Prostate gland (tissue), 2 donors: Measurements from ENCODE around the gene PRDM11. TPM values are rescaled to one million over a fixed set of nuclear protein-coding genes. Genes with fewer than 3 reads are reported as not detected.

ENCODE experiments used
- DNase-seq: peaks from one replicate; pipeline ENCODE4 v3.0.0-alpha.2; 2019; ENCODE audit warnings: low spot score
- H3K27ac ChIP-seq, 2 donors: fragments of 200-600 bp; sonication (generic); 2 replicates each; pipeline ENCODE4 v1.5.1; 2017 to 2019
- H3K27me3 ChIP-seq: fragments of 200-600 bp; sonication (generic); replicated peaks from 2 replicates; pipeline ENCODE4 v1.5.1; 2019; ENCODE audit not compliant: insufficient read depth
- H3K36me3 ChIP-seq, 2 donors: fragments of 200-600 bp; sonication (generic); 1 replicate in 1 of 2; 2 replicates in 1 of 2; pipeline versions ENCODE4 v1.5.1 to v1.8.1; 2017 to 2019
- H3K4me1 ChIP-seq: fragments of 200-600 bp; sonication (generic); replicated peaks from 2 replicates; pipeline ENCODE4 v1.5.1; 2019
- H3K4me3 ChIP-seq, 2 donors: fragments of 200-600 bp; sonication (generic); 2 replicates each; pipeline ENCODE4 v1.5.1; 2017 to 2019
- H3K9me3 ChIP-seq: fragments of 200-600 bp; sonication (generic); 2 replicates; pipeline ENCODE4 v1.5.1; 2017
- CTCF ChIP-seq, 4 experiments: fragments of 200-600 bp in 2 of 4; fragments of 450-650 bp in 2 of 4; sonication (generic) in 2 of 4; IDR thresholded peaks; 1 replicate in 3 of 4; 2 replicates in 1 of 4; pipeline ENCODE4 v1.5.1; 2016 to 2019; ENCODE audit warnings: antibody characterized with exemption in 4 of 4, mild to moderate bottlenecking in 2 of 4, moderate library complexity in 2 of 4
- POLR2A ChIP-seq: fragments of 450-650 bp; IDR thresholded peaks from one replicate; pipeline ENCODE4 v1.6.1; 2016; ENCODE audit warnings: antibody characterized with exemption, mild to moderate bottlenecking
- POLR2AphosphoS5 ChIP-seq: sonication (generic); formaldehyde crosslinking; IDR thresholded peaks from one replicate; pipeline ENCODE4 v1.6.1; 2017; ENCODE audit warnings: antibody characterized with exemption
- WGBS: methylation state at CpG from one replicate; pipeline ENCODE4 v1.1.5; 2018; 5-methylcytosine and 5-hydroxymethylcytosine counted together
- intact Hi-C: fragments of 100-400 bp; cut with DNase I; formaldehyde crosslinking; loops from one replicate; pipeline ENCODE4 v1.14.2; 2022
- total RNA-seq, 2 donors: library from RNA; depleted of rRNA; stranded (reverse); fragments of >200 nt; gene quantifications; one replicate each; pipeline ENCODE4 v1.1.0, GENCODE V29; 2016

The PRDM11 gene
- total RNA-seq, 2 donors from 2014 or later = 13.1 to 15.3 TPM

- TF ChIP-seq POLR2A (no peak), CTCF (IDR thresholded peaks at IDR 0.05) (no peak), POLR2AphosphoS5 (no peak)
- Histone ChIP-seq H3K27me3 (no peaks in the 10 kb centered on the region), H3K4me1 (no peaks in the 10 kb centered on the region), H3K4me3 (no peak overlapping the region), H3K27ac (no peak overlapping the region), H3K36me3 (no peaks in the 10 kb centered on the region), H3K9me3 (no peaks in the 10 kb centered on the region)
- WGBS = 70% methylated on average over 3 of the region's 3 CpGs
- intact Hi-C loops = loop anchor here (5.0 to 10.0 kb wide), 2 partner anchors 49 to 124 kb away; partner anchors contain the start of gene SYT13
- DNase-seq = no peak
Observed at GRCh38 chr11:45238724-45239123, 92.3 kb downstream of the PRDM11 start.

- Histone ChIP-seq H3K9me3 (no peaks in the 10 kb centered on the region), H3K27ac (no peak overlapping the region), H3K4me3 (no peak overlapping the region), H3K27me3 (no peaks in the 10 kb centered on the region), H3K36me3 (no peaks in the 10 kb centered on the region), H3K4me1 (no peaks in the 10 kb centered on the region)
- TF ChIP-seq POLR2A = no peak
- TF ChIP-seq POLR2AphosphoS5 = no peak
- TF ChIP-seq CTCF (IDR thresholded peaks at IDR 0.05) = no peak
- intact Hi-C loops = loop anchor here (5.0 to 10.0 kb wide), 2 partner anchors 48 to 125 kb away; partner anchors contain the start of gene SYT13
- WGBS = 95% methylated on average over 1 of the region's 1 CpG
- no peak for DNase-seq
Observed at GRCh38 chr11:45239733-45240132, 93.3 kb downstream of the PRDM11 start.

GRCh38 chr11:45243967-45244366 lies 97.5 kb downstream of the PRDM11 start:
- no peaks in the 10 kb centered on the region for H3K9me3 ChIP-seq
- no peak for DNase-seq
- WGBS = 80% methylated on average over 11 of the region's 12 CpGs
- H3K27ac ChIP-seq = no peak overlapping the region
- H3K4me3 ChIP-seq = no peak overlapping the region
- H3K27me3 ChIP-seq = no peaks in the 10 kb centered on the region
- H3K36me3 ChIP-seq = no peaks in the 10 kb centered on the region
- TF ChIP-seq CTCF (IDR thresholded peaks at IDR 0.05) = no peak
- TF ChIP-seq POLR2AphosphoS5 = no peak
- TF ChIP-seq POLR2A = no peak
- intact Hi-C loops = no loop called here
- no peaks in the 10 kb centered on the region for H3K4me1 ChIP-seq

- no peaks in the 10 kb centered on the region for H3K4me1 ChIP-seq
- intact Hi-C loops = no loop called here
- no peak overlapping the region for H3K4me3 ChIP-seq
- no peaks in the 10 kb centered on the region for H3K36me3 ChIP-seq
- no peaks in the 10 kb centered on the region for H3K9me3 ChIP-seq
- no peaks in the 10 kb centered on the region for H3K27me3 ChIP-seq
- no peak overlapping the region for H3K27ac ChIP-seq
- no peak for DNase-seq
- TF ChIP-seq CTCF (IDR thresholded peaks at IDR 0.05) (no peak), POLR2AphosphoS5 (no peak), POLR2A (no peak)
- WGBS = 95% methylated on average over 8 of the region's 8 CpGs
Observed at GRCh38 chr11:45245218-45246045, 99.0 kb downstream of the PRDM11 start.

GRCh38 chr11:45246241-45246640 lies 99.8 kb downstream of the PRDM11 start:
- Histone ChIP-seq H3K4me1 (no peaks in the 10 kb centered on the region), H3K27me3 (no peaks in the 10 kb centered on the region), H3K4me3 (no peak overlapping the region), H3K36me3 (no peaks in the 10 kb centered on the region), H3K9me3 (no peaks in the 10 kb centered on the region), H3K27ac (no peak overlapping the region)
- intact Hi-C loops = no loop called here
- 94% methylated on average over 8 of the region's 8 CpGs for WGBS
- TF ChIP-seq POLR2AphosphoS5 (no peak), POLR2A (no peak), CTCF (IDR thresholded peaks at IDR 0.05) (no peak)
- DNase-seq = no peak
